GM23248 (cell line): ENCODE results near the gene UBR3. TPM values are rescaled to one million over a fixed set of nuclear protein-coding genes. Genes with fewer than 3 reads are reported as not detected.

Source experiments
- DNase-seq: peaks from one replicate; pipeline ENCODE4 v3.0.0-alpha.2; 2015
- H2AFZ ChIP-seq: fragments of 200-600 bp; sonication (generic); 2 replicates; pipeline ENCODE4 v1.6.1; 2016; ENCODE audit warnings: antibody characterized with exemption
- H3F3A ChIP-seq: fragments of 200-600 bp; sonication (generic); 2 replicates; pipeline ENCODE4 v1.6.1; 2016; ENCODE audit warnings: mild to moderate bottlenecking, antibody characterized with exemption, mixed run types; ENCODE audit not compliant: insufficient read depth
- H3K27ac ChIP-seq: fragments of 200-600 bp; sonication (generic); 2 replicates; pipeline ENCODE4 v1.5.1; 2016; ENCODE audit warnings: mild to moderate bottlenecking
- H3K27me3 ChIP-seq: fragments of 200-600 bp; sonication (generic); replicated peaks from 2 replicates; pipeline ENCODE4 v1.6.1; 2016; ENCODE audit warnings: mild to moderate bottlenecking; ENCODE audit not compliant: insufficient read depth
- H3K36me3 ChIP-seq: fragments of 200-600 bp; sonication (generic); 2 replicates; pipeline ENCODE4 v1.6.1; 2016; ENCODE audit warnings: low read depth, mild to moderate bottlenecking
- H3K4me1 ChIP-seq: fragments of 200-600 bp; sonication (generic); 2 replicates; pipeline ENCODE4 v1.6.1; 2016; ENCODE audit warnings: mild to moderate bottlenecking; ENCODE audit not compliant: insufficient read depth
- H3K4me2 ChIP-seq: fragments of 200-600 bp; sonication (generic); one replicate; pipeline ENCODE4 v1.6.1; 2016; ENCODE audit warnings: mild to moderate bottlenecking; ENCODE audit not compliant: unreplicated experiment
- H3K4me3 ChIP-seq: fragments of 200-600 bp; sonication (generic); 2 replicates; pipeline ENCODE4 v1.5.1; 2016; ENCODE audit warnings: mild to moderate bottlenecking
- H3K79me2 ChIP-seq: fragments of 200-600 bp; sonication (generic); 2 replicates; pipeline ENCODE4 v1.6.1; 2016; ENCODE audit warnings: mild to moderate bottlenecking; ENCODE audit not compliant: insufficient read depth
- H3K9ac ChIP-seq: fragments of 200-600 bp; sonication (generic); 2 replicates; pipeline ENCODE4 v1.6.1; 2016; ENCODE audit warnings: mild to moderate bottlenecking
- H3K9me2 ChIP-seq: fragments of 200-600 bp; sonication (generic); 2 replicates; pipeline ENCODE4 v1.6.1; 2016; ENCODE audit warnings: mixed run types, mild to moderate bottlenecking, moderate library complexity; ENCODE audit not compliant: insufficient read depth
- H3K9me3 ChIP-seq: fragments of 200-600 bp; sonication (generic); one replicate; pipeline ENCODE4 v1.6.1; 2017; ENCODE audit warnings: low read depth
- H4K20me1 ChIP-seq: fragments of 200-600 bp; sonication (generic); 2 replicates; pipeline ENCODE4 v1.6.0; 2016; ENCODE audit not compliant: insufficient read depth
- EZH2 ChIP-seq: fragments of 200-600 bp; sonication (generic); IDR thresholded peaks from 2 replicates; pipeline ENCODE4 v1.6.1; 2018; ENCODE audit warnings: antibody characterized with exemption, mild to moderate bottlenecking; ENCODE audit not compliant: insufficient read depth, poor library complexity, severe bottlenecking
- EZH2phosphoT487 ChIP-seq: fragments of 200-600 bp; sonication (generic); IDR thresholded peaks from 2 replicates; pipeline ENCODE4 v1.6.1; 2018; ENCODE audit warnings: antibody characterized with exemption, moderate library complexity, mild to moderate bottlenecking, low read depth; ENCODE audit not compliant: insufficient read depth
- WGBS, 2 experiments: methylation state at CpG; one replicate each; pipeline ENCODE4 v1.1.6; 2015 to 2017; ENCODE audit warnings: low lambda C conversion rate in 2 of 2, low coverage in 1 of 2; ENCODE audit errors: missing lambda C conversion rate in 2 of 2; 5-methylcytosine and 5-hydroxymethylcytosine counted together
- in situ Hi-C: fragments of 300-500 bp; cut with MboI; formaldehyde crosslinking; loops from 2 replicates; pipeline ENCODE4 v1.15.0; 2020
- polyA plus RNA-seq: library from polyadenylated mRNA; unstranded; fragments of >200 nt; fragmentation: Nextera tagmentation; extraction: Ambion mirVana; gene quantifications from 2 replicates; pipeline ENCODE4 v1.2.1, GENCODE V29; 2016
- total RNA-seq: library from RNA; depleted of rRNA; stranded (reverse); fragments of >200 nt; shearing (Covaris generic); gene quantifications from 2 replicates; pipeline ENCODE4 v1.2.3, GENCODE V29; 2014

The UBR3 gene
- total and polyA plus RNA-seq, 2 experiments from 2014 or later = 8.9 to 22.4 TPM

DNA sequence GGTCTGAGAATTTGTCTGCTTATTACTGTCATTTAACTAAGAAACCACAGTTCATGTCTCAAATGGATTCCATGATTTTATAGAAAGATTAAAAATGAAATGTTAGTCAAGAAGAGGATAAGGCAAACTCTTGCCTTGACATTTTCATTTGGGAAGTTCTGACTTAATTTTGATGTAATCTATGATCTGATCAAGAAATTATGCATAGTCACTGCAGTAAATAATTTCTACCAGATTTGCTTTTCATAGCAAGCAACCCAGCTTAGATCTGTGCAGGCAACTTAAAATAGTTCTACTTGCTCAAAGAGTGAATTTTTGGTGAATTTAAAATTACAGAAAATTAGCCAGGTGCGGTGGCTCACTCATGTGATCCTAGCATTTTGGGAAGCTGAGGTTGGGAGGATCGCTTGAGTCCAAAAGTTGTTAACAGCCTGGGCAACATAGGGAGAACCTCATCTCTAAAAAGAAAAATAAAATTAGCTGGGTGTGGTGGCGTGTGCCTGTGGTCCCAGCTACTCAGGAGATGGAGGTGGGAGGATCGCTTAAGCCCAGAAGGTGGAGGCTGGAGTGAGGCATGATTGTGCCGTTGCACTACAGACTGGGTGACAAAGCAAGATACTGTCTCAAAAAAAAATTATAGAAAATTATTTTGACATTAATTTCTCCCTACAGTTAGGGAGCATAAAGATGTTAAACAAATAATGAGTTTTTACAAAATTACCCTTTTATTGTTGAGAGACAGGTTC is 192.0 kb downstream of the UBR3 start:
- in situ Hi-C loops = no loop called here
- TF ChIP-seq EZH2 (no peak), EZH2phosphoT487 (no peak)
- 39 to 46% methylated on average over 5 of the region's 5 CpGs for WGBS, 2 experiments

DNA sequence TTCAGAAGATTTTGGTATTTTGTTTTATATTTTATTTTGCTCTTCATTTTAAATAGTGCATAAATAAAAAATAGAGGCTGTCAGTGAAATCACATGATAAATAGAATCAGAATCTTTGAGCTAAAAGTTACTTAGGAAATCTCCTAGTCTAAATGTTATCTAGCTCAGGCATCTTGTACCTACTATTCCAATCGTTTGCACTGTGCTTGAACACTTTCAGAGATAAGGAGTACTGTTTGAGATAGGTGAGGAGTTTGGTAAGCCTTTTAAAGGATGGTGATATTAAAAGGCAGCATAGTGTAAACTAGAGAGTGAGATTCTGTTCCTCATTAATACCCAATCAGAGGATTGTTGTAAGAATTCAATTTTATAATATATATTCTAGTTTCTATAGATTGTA is 193.5 kb downstream of the UBR3 start:
- H3K27ac ChIP-seq = no peak overlapping the region
- 89 to 92% methylated on average over 1 of the region's 1 CpG for WGBS, 2 experiments
- H3K9me2 ChIP-seq = no peaks in the 10 kb centered on the region
- H3K9me3 ChIP-seq = no peaks in the 10 kb centered on the region
- H3K79me2 ChIP-seq = no peaks in the 10 kb centered on the region
- H3K9ac ChIP-seq = no peak overlapping the region
- DNase-seq = no peak
- no peaks in the 10 kb centered on the region for H4K20me1 ChIP-seq
- peaks cover 17% of the 10 kb centered on the region; the same call in 1 of the 2 replicates for H3K4me1 ChIP-seq
- H2AFZ ChIP-seq = no peak overlapping the region
- H3K4me3 ChIP-seq = no peak overlapping the region
- no peaks in the 10 kb centered on the region for H3K27me3 ChIP-seq
- 0 out of 2 replicates have a peak, but pooled peaks cover 3% of the 10 kb centered on the region for H3F3A ChIP-seq
- in situ Hi-C loops = no loop called here
- no peaks in the 10 kb centered on the region for H3K36me3 ChIP-seq
- TF ChIP-seq EZH2phosphoT487 = no peak
- no peak for TF ChIP-seq EZH2
- H3K4me2 ChIP-seq = no peak overlapping the region

More for the DNA sequence above, 192.0 kb downstream of the UBR3 start:
- Histone ChIP-seq H3K4me2 (no peak overlapping the region), H2AFZ (no peak overlapping the region), H3K9ac (no peak overlapping the region), H3K9me2 (no peaks in the 10 kb centered on the region), H3K4me3 (no peak overlapping the region), H3K9me3 (no peaks in the 10 kb centered on the region), H3K36me3 (no peaks in the 10 kb centered on the region), H4K20me1 (no peaks in the 10 kb centered on the region), H3K27me3 (no peaks in the 10 kb centered on the region), H3K79me2 (no peaks in the 10 kb centered on the region), H3K27ac (peak overlapping the region; percentile 1; the same call in 1 of the 2 replicates), H3F3A (0 out of 2 replicates have a peak, but pooled peaks cover 3% of the 10 kb centered on the region), H3K4me1 (peaks cover 17% of the 10 kb centered on the region; the same call in 1 of the 2 replicates)
- DNase-seq = no peak

DNA sequence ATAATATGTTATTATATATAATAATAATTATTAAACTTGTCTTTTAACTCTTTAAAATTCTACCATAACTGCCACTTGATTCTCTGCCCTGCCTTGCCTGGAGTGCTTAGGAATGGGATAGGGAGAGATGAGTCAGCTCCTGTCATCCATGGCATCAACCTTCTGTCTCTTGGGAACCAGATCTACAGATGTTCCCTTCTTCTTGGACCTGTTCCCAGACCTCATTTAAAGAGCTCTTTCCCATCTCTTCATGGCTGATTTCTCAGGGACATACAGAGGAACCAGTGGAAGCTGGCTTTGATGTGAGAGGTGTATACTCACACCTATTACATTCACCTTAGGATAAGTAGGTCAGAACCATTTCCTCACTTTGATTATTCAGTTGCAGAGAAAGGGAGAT is 195.4 kb downstream of the UBR3 start:
- in situ Hi-C loops = no loop called here
- H3K9me2 ChIP-seq = no peaks in the 10 kb centered on the region
- no peak overlapping the region for H3K9ac ChIP-seq
- H3K27me3 ChIP-seq = no peaks in the 10 kb centered on the region
- DNase-seq = peak; percentile 82
- peaks cover 12% of the 10 kb centered on the region; the same call in 1 of the 2 replicates for H3K4me1 ChIP-seq
- H2AFZ ChIP-seq = no peak overlapping the region
- no peaks in the 10 kb centered on the region for H4K20me1 ChIP-seq
- TF ChIP-seq EZH2phosphoT487 = no peak
- no peak for TF ChIP-seq EZH2
- 0 out of 2 replicates have a peak, but pooled peaks cover 3% of the 10 kb centered on the region for H3F3A ChIP-seq
- H3K4me3 ChIP-seq = no peak overlapping the region
- H3K79me2 ChIP-seq = no peaks in the 10 kb centered on the region
- no peak overlapping the region for H3K27ac ChIP-seq
- no peaks in the 10 kb centered on the region for H3K9me3 ChIP-seq
- H3K36me3 ChIP-seq = no peaks in the 10 kb centered on the region
- H3K4me2 ChIP-seq = no peak overlapping the region

DNA sequence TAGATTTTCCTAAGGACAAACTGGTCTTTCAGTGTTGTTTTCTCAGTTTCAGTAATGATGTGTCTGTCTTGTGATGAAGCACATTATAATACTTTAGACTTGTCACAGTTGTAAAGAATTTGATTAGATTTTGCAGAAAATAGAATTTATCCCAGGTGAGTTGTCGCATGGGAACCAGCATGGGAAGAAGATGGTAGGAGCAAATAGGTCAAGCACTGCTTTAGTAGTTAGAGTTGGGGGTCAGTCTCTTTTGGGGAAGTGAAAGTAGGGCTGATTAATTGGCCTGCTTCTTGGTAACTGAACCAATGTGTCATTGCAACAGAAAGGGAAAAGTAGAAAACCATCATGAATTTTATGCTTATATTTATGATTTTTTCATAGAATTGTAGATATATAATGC is 197.5 kb downstream of the UBR3 start:
- 0 out of 2 replicates have a peak, but pooled peaks cover 3% of the 10 kb centered on the region for H3K4me1 ChIP-seq
- H3F3A ChIP-seq = no peaks in the 10 kb centered on the region
- DNase-seq = no peak
- H3K9me2 ChIP-seq = no peaks in the 10 kb centered on the region
- H3K27ac ChIP-seq = no peak overlapping the region
- H3K4me3 ChIP-seq = no peak overlapping the region
- H3K36me3 ChIP-seq = peaks cover 11% of the 10 kb centered on the region; the same call in 1 of the 2 replicates
- H4K20me1 ChIP-seq = no peaks in the 10 kb centered on the region
- H3K4me2 ChIP-seq = no peak overlapping the region
- in situ Hi-C loops = no loop called here
- H3K79me2 ChIP-seq = no peaks in the 10 kb centered on the region
- H2AFZ ChIP-seq = no peak overlapping the region
- H3K9ac ChIP-seq = no peak overlapping the region
- WGBS, 2 experiments = 92 to 100% methylated on average over 1 of the region's 1 CpG
- H3K9me3 ChIP-seq = no peaks in the 10 kb centered on the region
- TF ChIP-seq EZH2 = no peak
- TF ChIP-seq EZH2phosphoT487 = no peak
- H3K27me3 ChIP-seq = no peaks in the 10 kb centered on the region
